GM18519 (cell line): Measurements from ENCODE around the gene PLEKHG4.
A peak's percentile ranks its signal among the peaks of the same experiment; 100 is the strongest.

Experiments used
- ATAC-seq: cut with Tn5 transposase; IDR thresholded peaks from one replicate; pipeline ENCODE4 v1.9.1; 2021; ENCODE audit warnings: mild to moderate bottlenecking, moderate library complexity; ENCODE audit not compliant: unreplicated experiment, low FRiP score

Gene PLEKHG4, protein sequence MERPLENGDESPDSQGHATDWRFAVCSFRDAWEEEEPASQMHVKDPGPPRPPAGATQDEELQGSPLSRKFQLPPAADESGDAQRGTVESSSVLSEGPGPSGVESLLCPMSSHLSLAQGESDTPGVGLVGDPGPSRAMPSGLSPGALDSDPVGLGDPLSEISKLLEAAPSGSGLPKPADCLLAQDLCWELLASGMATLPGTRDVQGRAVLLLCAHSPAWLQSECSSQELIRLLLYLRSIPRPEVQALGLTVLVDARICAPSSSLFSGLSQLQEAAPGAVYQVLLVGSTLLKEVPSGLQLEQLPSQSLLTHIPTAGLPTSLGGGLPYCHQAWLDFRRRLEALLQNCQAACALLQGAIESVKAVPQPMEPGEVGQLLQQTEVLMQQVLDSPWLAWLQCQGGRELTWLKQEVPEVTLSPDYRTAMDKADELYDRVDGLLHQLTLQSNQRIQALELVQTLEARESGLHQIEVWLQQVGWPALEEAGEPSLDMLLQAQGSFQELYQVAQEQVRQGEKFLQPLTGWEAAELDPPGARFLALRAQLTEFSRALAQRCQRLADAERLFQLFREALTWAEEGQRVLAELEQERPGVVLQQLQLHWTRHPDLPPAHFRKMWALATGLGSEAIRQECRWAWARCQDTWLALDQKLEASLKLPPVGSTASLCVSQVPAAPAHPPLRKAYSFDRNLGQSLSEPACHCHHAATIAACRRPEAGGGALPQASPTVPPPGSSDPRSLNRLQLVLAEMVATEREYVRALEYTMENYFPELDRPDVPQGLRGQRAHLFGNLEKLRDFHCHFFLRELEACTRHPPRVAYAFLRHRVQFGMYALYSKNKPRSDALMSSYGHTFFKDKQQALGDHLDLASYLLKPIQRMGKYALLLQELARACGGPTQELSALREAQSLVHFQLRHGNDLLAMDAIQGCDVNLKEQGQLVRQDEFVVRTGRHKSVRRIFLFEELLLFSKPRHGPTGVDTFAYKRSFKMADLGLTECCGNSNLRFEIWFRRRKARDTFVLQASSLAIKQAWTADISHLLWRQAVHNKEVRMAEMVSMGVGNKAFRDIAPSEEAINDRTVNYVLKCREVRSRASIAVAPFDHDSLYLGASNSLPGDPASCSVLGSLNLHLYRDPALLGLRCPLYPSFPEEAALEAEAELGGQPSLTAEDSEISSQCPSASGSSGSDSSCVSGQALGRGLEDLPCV

DNA sequence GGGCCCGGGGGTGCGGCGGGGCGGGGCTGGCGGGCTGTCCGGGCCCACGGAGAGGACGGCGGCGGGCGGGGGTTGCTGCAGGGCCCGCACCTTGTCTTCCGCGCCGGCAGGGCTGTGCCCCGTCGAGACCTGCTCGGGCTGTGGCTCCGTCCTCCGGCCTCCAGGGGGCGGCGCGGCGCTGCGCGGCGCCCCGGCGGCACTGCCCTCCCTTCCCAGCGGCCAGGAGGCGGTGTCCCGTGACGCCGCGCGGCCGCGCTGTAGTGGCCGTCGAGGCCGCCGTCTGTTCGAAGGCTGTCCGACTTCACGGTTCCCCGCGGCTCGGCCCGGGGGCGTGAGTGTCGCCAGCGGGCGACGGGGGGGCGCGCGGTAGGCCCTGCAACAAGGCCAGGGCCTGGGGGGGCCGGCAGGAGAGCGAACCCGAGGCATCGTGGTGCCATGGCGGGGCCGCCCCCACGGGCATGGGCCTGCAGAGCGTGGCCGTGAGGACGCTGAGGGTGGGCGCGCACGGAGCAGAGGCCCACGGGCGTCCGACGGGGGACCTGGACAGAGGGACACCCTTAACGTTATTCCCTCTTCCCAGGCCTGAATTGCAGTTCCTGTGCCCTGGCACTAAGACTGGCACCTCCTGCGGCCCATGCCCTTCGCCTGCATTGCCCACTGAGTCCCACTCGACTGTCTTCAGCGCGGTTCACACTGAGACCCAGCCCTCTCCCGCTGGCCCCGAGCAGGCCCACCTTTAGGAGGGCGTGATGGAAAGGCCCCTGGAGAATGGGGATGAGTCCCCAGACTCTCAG, at the start of gene PLEKHG4:
PLEKHG4 (plus strand) TSS at position 237 of the 794 bp plus-strand sequence; CDS start at position 750, 513 bp downstream.
- ATAC-seq = peak; percentile 46

DNA sequence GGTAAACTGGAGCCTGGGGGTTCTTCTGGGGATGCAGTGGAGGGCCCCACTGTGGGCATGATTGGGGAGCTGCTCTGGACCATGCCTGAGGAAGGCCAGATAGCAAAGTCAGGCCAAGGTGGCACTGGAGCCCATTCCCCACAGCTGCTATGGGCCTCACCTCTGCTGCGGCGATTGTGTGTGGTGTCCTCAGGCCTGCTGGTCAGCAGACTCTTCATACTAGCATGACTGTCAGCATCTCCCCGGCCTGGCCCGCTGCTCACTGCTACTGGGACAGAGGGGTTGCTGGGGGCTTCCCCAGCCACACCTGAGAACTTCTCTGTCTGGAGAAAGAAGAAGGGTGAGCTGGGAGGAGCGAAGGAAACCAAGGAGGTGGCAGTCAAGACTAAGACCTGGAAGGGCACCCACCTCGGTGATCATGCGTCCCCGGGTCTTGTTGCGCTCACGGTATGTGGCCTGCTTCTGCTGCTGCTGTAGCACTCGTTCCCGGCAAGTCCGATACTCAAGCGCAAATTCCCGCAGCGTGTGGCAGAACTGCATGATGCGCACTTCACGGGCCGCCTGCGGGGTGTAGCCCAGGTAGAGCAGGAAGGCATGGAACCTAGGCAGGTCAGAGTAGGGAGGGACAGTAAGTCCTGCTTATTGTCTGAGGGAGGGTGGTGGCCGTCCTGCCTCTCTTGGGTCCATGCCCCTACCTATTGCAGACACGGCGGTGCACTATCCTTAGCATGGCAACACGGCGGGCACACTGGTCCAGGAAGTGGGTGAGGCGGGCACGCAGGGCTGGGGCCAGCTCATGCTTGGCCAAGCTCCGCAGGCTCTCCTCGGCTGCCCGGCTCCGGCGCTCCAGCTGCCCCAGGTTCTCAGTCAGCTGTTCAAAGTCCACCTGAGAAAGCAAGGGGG, 49.2 kb upstream of the PLEKHG4 start:
- no peak for ATAC-seq

DNA sequence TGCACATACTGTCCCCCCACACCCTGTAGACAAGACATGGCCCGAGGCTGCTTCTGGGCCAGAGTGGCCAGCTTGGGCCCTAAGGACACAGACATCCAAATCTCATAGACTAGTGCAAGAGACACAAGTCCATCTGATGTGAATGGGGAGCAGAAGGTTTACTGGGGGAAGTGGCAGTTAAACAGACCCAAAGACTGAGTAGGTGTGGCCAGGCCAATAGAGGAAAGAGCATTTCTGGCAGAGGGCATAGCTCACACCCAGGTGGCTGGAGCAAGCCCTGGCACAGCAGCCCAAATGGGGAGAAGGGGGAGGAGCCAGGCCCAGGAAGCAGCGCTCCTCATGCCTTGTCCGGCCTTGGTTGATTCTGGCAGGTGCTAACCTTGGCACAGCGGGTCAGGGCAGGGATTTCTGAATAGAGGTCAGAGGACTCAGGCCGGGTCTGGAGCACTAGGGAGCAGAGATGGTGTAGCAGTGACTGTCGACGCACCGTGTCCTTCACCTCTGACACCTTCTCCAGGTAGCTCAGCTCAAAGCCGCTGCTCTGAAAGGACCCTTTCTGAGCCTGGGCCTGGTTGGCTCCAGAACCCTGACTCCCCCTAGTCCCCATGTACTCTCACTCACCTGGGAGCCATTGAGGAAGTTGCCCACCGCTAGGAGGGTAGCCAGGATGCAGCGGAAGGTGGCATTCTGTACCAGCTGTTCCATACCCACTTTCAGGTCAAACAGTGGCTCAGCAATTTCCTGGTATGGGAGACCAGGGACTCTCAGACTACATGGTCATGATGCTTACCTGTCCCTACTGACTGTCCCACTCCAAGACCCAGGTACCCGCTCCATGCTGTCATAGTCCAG, 48.3 kb upstream of the PLEKHG4 start:
- ATAC-seq = no peak

DNA sequence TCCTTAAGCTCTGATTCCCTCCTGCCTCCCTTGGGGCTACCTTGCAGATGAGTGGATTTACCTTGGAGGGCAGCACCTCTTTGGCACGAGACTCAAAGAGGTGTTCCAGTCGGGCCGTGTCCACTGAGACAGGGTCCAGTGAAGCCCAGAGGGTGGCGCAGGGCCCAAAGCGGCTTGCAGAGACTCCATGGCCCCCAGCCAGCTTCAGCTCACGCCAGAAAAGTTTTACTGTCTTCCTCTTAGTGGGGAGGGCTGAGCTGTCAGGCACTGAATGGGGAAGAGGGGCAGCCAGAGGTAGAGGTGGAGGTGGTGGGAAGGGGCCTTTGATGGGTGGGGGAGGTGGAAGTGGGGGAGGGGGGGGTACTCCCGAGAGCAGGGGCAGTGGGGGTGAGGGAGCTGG, 45.7 kb upstream of the PLEKHG4 start:
- ATAC-seq = no peak

DNA sequence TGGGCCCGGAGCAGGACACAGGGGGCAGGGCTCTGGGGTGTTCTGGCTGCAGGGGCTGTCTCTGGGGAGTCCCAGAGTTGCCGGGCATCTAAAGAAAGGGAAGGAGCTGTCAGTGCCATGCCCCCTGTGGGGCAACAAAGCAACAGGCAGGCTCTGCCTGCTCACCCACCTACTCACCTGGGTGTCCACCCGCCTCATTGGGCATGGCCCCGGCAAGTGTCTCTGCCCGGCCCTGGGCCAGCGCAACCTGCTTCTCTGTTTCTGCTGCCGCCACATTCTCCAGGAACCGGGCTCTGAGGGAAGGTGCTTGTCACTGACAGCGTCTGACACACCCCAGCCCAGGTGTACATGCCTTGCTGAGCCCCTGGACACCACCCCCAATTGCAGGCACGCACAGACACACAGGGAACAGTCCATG, 45.1 kb upstream of the PLEKHG4 start:
- ATAC-seq = no peak

DNA sequence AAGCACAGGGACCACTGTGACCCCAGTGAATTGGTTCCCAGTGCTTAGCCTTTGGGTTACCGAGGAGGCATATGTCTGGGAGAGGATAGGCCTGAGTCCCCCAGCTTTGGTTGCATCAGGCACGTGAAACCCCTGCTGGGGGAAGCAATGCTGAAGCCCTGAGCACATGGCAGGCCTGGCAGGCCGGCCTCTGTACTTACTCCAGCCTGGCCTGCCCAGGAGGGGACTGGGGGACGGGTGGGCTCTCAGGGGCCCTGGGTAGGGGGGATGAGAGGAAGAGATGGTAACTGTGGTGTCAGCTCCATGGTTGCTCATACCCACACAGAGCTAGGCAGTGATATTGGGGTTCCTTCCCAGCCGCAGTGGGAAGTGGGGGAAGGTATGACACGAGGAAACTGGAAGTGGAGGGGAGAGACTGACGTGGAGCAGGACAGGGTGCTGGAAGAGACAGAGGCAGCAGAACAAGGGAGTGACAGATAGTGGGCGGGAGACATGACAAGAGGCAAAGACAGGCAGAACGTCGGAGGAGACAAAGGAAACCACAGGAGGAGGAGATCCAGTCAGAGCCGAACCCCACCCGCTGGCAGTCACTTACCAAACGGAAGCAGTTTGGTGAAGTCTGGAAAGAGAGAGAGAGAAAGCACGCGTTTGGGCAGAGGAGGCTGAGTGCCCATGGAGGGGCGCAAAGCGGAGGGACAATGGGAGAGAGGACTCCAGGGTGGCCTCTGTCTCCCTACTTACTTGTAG, 43.3 kb upstream of the PLEKHG4 start:
- no peak for ATAC-seq

DNA sequence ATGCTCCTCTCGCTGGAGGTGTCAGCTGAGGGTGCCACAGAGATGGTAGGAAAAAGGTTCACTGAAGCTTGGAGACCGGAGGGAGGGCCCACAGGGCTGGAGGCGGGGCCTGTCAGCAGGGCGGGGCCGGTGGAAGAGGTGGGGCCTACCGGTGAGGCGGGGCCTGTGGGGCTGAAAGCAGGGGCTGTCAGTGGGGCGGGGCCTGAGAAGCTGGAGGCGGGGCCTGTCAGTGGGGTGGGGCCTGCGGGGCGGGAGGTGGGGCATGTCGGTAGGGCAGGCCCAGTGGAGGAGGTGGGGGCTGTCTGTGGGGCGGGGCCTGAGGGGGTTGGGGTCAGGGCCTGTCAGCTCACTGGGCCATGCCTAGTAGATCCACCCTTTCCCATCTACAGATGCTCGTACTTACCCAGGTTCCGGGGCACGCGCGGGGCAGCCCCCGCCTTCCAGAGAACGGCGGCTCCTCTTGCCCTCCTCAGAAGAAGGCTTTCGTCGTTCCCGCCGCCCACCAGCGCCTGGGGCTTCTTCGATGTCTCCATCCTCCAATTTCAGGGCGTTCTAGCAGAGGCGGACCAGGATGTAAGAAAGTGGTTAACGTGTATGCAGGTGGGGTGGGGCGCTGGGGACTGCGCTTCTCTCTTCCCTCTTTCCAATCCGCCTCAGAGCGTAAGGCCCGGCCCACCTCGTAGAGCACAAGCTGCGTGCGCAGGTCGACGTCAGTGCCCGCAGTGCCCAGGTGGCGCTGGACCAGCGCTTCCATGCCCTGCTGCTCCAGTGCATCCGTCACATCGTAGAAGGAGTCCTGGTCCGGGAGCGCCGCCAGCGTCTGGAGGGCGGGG, 42.6 kb upstream of the PLEKHG4 start:
- ATAC-seq = no peak

DNA sequence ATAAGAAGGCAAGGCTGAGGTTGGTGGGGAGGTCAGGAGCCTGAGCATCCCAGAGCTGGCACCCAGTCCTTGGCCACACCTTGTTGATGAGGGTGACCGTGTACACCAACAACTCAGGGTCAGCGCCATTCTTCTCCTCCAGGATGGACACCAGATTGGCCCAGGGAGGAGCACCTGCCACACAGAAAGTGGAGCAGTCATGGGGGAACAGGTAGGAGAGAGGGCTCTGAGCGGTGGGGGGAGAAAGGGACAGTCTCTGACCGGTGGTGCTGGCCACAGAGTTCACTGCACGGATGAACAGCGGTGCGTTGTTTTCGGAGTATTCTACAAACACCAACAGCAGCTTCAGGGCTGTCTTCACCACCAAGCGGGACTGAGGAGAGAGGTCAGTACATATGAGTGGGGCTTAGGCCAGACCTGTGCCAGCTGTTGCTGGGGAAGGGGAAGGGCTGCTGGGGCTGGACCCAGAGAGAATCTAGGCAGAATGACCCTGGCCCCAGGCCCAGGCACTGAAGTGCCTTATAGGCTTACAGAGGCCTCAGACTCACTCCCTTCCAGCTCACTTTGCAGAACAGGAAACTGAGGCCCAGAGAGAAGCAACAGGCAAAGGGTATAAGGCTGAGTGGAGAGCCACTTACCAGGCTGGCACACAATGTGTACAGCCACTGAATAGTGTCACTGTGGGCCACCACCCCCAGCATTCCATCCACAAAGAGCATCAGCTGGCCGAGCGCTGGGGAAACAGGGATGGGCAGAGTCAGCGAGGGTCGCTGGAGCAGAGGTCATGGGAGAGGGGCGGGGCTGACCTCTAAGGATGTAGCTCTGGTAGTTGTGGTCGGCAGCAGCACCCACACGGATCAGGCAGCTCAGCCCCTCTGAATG, 41.7 kb upstream of the PLEKHG4 start:
- ATAC-seq = no peak

DNA sequence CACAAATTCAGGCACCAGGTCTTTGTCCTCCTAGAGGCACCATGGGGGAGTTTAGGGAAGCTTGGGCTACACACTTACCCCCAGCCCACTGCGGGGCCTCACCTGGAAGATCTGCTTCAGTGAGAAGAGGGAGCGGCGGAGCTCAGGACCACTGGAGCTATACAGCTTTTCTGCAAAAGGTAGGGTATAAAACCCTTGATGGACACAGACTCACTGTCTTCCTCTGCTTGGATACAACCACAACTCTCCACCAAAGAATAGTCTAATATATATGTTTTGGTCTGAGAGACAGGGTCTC, 41.1 kb upstream of the PLEKHG4 start:
- ATAC-seq = no peak

DNA sequence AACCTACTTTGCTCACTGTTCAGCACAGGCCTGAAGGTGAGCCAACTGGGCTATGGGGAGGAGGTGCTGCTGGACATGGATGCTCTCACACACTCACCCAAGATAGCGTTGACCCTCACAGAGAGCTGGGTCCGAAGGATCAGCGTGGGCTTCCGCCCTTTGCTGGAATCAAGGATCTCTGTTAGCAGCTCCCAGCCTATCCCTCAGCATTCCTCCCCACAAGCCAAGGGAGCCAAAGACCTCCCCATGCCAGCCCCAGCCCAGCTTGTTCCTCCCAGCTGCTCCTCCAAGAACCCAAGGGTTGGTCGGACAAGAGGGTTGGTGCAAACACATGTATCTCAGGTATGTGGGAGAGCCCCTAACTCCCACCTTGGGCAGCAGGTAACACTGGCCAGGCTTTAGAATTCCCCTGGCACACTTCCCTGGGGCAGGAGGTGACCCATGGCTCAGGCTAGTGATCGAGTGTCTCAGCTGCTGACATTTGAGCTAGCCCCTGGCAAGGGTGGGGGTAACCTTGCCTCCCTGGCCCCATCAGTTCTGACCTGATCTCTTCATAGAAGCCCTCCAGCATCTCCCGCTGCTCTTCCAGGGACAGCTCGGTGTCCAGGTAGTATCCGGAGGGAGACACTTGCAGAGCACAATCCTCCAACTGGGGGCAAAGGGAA, 40.4 kb upstream of the PLEKHG4 start:
- ATAC-seq = no peak

DNA sequence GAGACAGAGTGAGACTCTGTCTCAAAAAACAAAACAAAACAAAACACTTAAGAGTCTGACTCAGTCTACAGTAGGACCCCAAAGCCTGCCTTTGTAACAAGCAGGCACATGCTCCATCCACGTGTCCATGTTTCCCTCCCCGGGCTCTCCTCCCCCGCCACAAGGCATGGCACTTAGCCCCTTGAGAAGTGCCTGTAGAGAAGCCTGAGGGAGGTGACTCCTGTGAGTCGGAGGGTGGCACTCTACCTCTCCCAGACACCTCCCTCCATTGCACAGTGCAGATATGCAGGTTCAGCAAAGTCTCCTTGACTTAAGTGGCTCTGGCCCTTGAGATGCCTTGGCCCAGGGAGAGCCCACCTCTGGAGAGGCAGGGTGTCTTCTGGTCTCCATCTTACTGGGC, 38.8 kb upstream of the PLEKHG4 start:
- ATAC-seq = no peak

DNA sequence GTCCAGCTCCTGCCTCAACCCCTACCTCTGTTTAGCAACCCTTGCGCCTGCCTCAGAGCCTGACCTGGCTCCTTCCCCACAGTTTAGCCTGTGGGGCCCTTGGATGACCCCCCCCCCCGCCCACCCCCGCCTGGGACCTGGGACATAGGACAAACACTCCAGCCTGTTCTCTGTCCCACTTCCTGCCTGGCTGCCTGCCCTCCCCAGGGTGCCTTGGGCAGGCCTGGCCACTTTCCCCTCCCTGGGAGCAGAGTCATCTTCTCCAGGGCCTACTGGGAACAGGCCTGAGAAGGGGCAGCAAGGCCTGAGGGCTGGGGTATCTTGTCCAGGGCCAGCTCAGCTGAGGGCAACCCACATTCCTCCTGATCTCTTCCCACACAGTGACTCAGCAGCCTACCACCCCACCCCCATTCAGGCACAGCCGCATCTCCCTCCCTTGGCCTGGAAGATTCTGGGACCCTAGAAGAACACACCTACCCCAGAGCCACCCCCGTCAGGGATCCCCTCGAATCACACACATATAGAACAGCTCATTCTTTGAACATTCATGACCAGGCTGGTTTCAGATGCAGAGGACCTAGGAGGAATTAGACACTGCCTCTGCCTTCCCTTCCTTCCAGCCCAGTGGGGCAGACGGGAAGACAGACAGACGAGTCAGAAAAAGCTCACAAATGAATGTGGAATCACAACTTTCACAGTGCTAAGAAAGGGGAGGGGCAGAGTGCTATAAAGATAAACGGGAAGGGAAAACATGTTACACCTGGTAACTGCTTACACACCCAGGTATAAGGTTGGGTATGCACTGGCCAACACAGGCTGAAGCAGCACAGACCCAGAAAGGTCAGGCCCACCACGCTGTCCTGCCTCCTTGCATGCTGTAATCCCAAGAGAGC, 38.1 kb upstream of the PLEKHG4 start:
- no peak for ATAC-seq

DNA sequence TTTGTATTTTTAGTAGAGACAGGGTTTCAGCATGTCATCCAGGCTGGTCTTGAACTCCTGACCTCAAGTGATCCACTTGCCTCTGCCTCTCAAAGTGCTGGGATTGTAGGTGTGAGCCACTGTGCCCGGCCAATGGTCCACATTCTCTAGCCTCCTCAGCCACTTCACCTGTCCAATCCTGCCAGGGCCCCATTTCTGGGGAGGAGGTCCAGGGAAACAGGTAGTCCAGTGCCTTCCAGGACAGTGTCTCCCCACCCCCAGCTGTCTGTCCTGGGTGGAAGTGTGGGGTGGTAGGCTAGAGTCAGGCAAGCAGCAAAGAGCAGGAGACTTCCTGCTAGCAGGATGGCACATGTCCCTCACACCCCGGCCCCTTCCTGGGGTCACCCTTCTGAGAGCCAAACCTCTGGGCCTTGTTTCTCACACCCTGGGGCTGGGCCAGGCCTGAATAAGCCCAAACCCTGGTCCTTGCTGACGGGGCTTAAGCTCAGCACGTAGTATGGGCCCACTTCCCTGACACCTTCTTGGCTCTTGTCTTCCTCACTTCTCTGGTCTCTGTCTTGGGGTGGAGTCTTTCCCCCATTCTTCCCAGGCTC, 37.1 kb upstream of the PLEKHG4 start:
- no peak for ATAC-seq

DNA sequence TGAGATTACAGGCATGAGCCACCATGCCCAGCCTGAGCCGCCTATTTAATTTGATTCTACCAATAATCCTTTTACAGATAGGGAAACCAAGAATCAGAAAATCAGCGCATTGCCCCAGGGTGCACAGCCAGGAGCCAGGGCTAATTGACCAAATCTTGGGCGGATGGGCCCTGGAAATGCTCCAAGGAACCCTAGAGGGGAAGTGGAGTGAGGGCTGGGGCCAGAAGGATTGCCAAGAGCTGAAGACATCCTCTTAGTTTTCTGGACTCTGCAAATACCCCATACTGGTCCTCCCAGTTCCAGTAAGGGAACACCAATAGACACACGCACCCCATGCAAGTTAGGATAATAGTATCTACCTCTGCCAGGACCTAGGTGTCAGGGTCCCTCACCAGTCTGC, 35.9 kb upstream of the PLEKHG4 start:
- ATAC-seq = no peak
